ENCODE data around the gene CLN6.

The CLN6 gene

GRCh38 chr15:68208136-68208535 is 21.4 kb downstream of the CLN6 start:
- TF ChIP-seq, protein P1, sequence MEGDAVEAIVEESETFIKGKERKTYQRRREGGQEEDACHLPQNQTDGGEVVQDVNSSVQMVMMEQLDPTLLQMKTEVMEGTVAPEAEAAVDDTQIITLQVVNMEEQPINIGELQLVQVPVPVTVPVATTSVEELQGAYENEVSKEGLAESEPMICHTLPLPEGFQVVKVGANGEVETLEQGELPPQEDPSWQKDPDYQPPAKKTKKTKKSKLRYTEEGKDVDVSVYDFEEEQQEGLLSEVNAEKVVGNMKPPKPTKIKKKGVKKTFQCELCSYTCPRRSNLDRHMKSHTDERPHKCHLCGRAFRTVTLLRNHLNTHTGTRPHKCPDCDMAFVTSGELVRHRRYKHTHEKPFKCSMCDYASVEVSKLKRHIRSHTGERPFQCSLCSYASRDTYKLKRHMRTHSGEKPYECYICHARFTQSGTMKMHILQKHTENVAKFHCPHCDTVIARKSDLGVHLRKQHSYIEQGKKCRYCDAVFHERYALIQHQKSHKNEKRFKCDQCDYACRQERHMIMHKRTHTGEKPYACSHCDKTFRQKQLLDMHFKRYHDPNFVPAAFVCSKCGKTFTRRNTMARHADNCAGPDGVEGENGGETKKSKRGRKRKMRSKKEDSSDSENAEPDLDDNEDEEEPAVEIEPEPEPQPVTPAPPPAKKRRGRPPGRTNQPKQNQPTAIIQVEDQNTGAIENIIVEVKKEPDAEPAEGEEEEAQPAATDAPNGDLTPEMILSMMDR (conservative IDR thresholded peaks at IDR 0.05): no peak
- no peak for TF ChIP-seq ZFX (IDR thresholded peaks at IDR 0.05)
- no peak overlapping the region for H3K27ac ChIP-seq

GRCh38 chr15:68207176-68207935 is 22.2 kb downstream of the CLN6 start:
- TF ChIP-seq, protein P1 (conservative IDR thresholded peaks at IDR 0.05): no peak
- TF ChIP-seq ZFX (IDR thresholded peaks at IDR 0.05): no peak
- H3K27ac ChIP-seq: peak overlapping the region; percentile 83

- TF ChIP-seq, protein P1 (conservative IDR thresholded peaks at IDR 0.05): no peak
- no peak for TF ChIP-seq ZFX (IDR thresholded peaks at IDR 0.05)
- H3K27ac ChIP-seq: peak overlapping the region; percentile 83
Measured at GRCh38 chr15:68206711-68207151, 22.8 kb downstream of the CLN6 start.

GRCh38 chr15:68205954-68206539 is 23.5 kb downstream of the CLN6 start:
- peak overlapping the region; percentile 83 for H3K27ac ChIP-seq
- TF ChIP-seq, protein P1 (conservative IDR thresholded peaks at IDR 0.05): no peak
- no peak for TF ChIP-seq ZFX (IDR thresholded peaks at IDR 0.05)

DNA sequence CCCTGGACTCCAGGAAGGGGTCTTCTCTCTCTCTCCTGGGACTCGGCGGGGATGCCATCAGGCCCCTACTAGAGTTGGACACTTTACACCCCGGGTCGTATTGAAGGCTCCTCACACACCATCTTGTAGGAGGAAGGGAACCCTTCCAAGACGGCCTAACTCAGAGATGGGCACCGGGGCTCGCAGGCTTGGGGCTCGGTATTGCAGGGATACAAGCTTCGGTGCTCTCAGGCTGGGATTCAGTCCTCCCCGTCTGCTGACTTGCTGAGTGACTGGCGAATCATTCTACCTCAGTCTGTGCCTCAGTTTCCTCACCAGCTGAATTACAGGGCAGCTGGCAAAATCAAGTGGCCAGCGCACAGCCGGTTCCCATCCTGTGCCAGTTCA is 24.0 kb downstream of the CLN6 start:
- peak overlapping the region; percentile 83 for H3K27ac ChIP-seq
- TF ChIP-seq, protein P1 (conservative IDR thresholded peaks at IDR 0.05): no peak
- TF ChIP-seq ZFX (IDR thresholded peaks at IDR 0.05): no peak

- TF ChIP-seq ZFX (IDR thresholded peaks at IDR 0.05): no peak
- TF ChIP-seq, protein P1 (conservative IDR thresholded peaks at IDR 0.05): no peak
- peak within 1 kb of the TSS; percentile 83 for H3K27ac ChIP-seq
Measured at GRCh38 chr15:68204776-68205557, 24.6 kb downstream of the CLN6 start, which contains the start of gene CALML4. Gene CALML4, minus strand, starts transcription at chr15:68205332. Its CDS starts 85 bp downstream, at chr15:68205247.
